Measurements from ENCODE around the gene NDST1.

DNA sequence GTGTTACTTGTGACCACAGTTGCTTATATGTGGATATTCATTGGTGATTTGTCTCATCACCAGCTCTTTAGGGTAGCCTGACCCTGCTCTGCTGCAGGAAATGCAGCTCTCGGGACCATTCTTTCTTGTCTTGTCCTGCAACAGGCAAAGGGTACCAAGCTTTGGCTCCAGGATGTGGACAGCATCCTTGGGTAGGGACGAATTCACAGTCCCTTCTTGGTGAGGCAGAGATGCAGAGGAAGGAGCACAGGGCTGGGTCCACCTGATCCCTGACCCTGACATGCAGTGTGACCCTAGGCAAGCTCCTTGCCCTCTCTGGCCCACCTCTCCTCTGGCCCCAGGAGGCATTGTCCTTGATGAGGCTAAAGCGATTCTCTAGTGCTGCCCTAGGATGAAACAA lies 95.6 kb downstream of the NDST1 start:
- TF ChIP-seq, protein P1, sequence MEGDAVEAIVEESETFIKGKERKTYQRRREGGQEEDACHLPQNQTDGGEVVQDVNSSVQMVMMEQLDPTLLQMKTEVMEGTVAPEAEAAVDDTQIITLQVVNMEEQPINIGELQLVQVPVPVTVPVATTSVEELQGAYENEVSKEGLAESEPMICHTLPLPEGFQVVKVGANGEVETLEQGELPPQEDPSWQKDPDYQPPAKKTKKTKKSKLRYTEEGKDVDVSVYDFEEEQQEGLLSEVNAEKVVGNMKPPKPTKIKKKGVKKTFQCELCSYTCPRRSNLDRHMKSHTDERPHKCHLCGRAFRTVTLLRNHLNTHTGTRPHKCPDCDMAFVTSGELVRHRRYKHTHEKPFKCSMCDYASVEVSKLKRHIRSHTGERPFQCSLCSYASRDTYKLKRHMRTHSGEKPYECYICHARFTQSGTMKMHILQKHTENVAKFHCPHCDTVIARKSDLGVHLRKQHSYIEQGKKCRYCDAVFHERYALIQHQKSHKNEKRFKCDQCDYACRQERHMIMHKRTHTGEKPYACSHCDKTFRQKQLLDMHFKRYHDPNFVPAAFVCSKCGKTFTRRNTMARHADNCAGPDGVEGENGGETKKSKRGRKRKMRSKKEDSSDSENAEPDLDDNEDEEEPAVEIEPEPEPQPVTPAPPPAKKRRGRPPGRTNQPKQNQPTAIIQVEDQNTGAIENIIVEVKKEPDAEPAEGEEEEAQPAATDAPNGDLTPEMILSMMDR (optimal IDR thresholded peaks at IDR 0.05 in 1 of 3, IDR thresholded peaks at IDR 0.05 in 1 of 3, conservative IDR thresholded peaks at IDR 0.05 in 1 of 3; ENCODE audit: extremely low read depth in 1 of 3, insufficient read depth in 2 of 3, low read length in 3 of 3): no peak
- TF ChIP-seq EZH2 (IDR thresholded peaks at IDR 0.05; ENCODE audit: low read length): no peak
